Cardiac fibroblast (primary cell): Measurements from ENCODE around the gene DEAF1.

Experiments
- DNase-seq, 2 donors: peaks; one replicate each; pipeline versions ENCODE4 v3.0.0 to v3.0.0-alpha.2; 2010; ENCODE audit warnings: low read depth in 2 of 2
- H3K4me3 ChIP-seq, 2 donors: replicated peaks in 1 of 2; 1 replicate in 1 of 2; 2 replicates in 1 of 2; pipeline ENCODE4 v1.5.1; 2011; ENCODE audit warnings: low read depth in 2 of 2, low read length in 2 of 2, mild to moderate bottlenecking in 2 of 2, moderate library complexity in 1 of 2
- TF ChIP-seq, protein P1 (sequence below): IDR thresholded peaks from one replicate; pipeline ENCODE4 v1.5.1; 2011; ENCODE audit warnings: low read depth, mild to moderate bottlenecking, low read length, inconsistent platforms

The DEAF1 gene

GRCh38 chr11:643849-644738 lies 50.9 kb downstream of the DEAF1 start:
- H3K4me3 ChIP-seq, result no peak overlapping the region
- no peak for DNase-seq
- TF ChIP-seq, protein P1, sequence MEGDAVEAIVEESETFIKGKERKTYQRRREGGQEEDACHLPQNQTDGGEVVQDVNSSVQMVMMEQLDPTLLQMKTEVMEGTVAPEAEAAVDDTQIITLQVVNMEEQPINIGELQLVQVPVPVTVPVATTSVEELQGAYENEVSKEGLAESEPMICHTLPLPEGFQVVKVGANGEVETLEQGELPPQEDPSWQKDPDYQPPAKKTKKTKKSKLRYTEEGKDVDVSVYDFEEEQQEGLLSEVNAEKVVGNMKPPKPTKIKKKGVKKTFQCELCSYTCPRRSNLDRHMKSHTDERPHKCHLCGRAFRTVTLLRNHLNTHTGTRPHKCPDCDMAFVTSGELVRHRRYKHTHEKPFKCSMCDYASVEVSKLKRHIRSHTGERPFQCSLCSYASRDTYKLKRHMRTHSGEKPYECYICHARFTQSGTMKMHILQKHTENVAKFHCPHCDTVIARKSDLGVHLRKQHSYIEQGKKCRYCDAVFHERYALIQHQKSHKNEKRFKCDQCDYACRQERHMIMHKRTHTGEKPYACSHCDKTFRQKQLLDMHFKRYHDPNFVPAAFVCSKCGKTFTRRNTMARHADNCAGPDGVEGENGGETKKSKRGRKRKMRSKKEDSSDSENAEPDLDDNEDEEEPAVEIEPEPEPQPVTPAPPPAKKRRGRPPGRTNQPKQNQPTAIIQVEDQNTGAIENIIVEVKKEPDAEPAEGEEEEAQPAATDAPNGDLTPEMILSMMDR, result no peak

DNA sequence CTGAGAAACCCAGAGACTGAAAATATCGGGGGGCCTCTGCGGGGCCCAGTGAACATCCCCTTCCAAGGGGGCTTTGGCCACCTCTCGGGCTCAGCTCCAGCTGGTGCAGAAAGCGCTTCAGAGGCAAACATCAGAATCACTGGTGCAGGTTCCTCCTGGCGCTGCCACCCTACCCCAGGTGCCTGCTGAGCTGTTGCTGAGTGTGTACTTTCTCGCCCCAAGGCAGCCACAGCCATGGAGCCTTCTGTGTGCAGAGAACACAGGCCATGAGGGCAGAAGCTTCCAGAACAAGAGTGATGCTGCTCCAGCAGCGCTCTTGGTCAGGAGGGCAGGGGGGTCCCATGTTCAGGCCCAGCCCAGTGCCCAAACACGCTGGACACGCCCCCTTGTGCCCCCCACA lies 51.7 kb downstream of the DEAF1 start:
- DNase-seq, result no peak
- TF ChIP-seq, protein P1, result no peak
- H3K4me3 ChIP-seq, result no peak overlapping the region

- TF ChIP-seq, protein P1, result no peak
These were observed 53.1 kb downstream of the DEAF1 start for GRCh38 chr11:641806-642370.

DNA sequence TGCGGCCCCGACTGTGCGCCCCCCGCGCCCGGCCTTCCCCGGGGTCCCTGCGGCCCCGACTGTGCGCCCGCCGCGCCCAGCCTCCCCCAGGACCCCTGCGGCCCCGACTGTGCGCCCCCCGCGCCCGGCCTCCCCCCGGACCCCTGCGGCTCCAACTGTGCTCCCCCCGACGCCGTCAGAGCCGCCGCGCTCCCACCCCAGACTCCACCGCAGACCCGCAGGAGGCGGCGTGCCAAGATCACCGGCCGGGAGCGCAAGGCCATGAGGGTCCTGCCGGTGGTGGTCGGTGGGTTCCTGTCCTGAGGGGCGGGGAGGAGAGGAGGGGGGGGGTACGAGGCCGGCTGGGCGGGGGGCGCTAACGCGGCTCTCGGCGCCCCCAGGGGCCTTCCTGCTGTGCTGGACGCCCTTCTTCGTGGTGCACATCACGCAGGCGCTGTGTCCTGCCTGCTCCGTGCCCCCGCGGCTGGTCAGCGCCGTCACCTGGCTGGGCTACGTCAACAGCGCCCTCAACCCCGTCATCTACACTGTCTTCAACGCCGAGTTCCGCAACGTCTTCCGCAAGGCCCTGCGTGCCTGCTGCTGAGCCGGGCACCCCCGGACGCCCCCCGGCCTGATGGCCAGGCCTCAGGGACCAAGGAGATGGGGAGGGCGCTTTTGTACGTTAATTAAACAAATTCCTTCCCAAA lies 54.9 kb downstream of the DEAF1 start:
- TF ChIP-seq, protein P1, result no peak
- H3K4me3 ChIP-seq, result no peak overlapping the region
- DNase-seq, result no peak

More at GRCh38 chr11:641806-642370, 53.1 kb downstream of the DEAF1 start:
- DNase-seq, result no peak
- H3K4me3 ChIP-seq, result no peak overlapping the region

DNA sequence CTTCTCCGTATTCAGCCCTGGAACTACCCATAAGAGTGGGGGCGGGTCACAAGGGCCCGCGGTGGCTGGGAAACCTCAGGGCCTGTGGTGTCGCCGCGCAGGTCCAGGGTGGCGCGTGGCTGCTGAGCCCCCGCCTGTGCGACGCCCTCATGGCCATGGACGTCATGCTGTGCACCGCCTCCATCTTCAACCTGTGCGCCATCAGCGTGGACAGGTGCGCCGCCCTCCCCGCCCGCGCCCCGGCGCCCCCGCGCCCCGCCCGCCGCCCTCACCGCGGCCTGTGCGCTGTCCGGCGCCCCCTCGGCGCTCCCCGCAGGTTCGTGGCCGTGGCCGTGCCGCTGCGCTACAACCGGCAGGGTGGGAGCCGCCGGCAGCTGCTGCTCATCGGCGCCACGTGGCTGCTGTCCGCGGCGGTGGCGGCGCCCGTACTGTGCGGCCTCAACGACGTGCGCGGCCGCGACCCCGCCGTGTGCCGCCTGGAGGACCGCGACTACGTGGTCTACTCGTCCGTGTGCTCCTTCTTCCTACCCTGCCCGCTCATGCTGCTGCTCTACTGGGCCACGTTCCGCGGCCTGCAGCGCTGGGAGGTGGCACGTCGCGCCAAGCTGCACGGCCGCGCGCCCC lies 55.6 kb downstream of the DEAF1 start:
- H3K4me3 ChIP-seq, result no peak overlapping the region
- no peak for DNase-seq
- TF ChIP-seq, protein P1, result no peak

- DNase-seq, result peak in 1 of 2 donors; percentile 42
- H3K4me3 ChIP-seq, result no peak overlapping the region
- TF ChIP-seq, protein P1, result no peak
These were observed 56.2 kb downstream of the DEAF1 start for GRCh38 chr11:638631-639331.
